ENCODE data around the gene PRAC1.

The PRAC1 gene

GRCh38 chr17:48733632-48734328, 11.5 kb upstream of the PRAC1 start:
- Mint-ChIP-seq H3K27me3 (ENCODE audit: low read depth, poor library complexity) (peaks cover 100% of the 10 kb centered on the region), H3K9me3 (peaks cover 4% of the 10 kb centered on the region), H3K4me1 (peaks cover 41% of the 10 kb centered on the region), H3K36me3 (ENCODE audit: low read depth) (no peaks in the 10 kb centered on the region), H3K4me3 (peak overlapping the region; percentile 19), H3K27ac (no peak overlapping the region)
- DNase-seq, result no peak
- TF ChIP-seq CTCF (IDR thresholded peaks at IDR 0.05), result no peak

- Mint-ChIP-seq H3K27ac (no peak overlapping the region), H3K27me3 (ENCODE audit: low read depth, poor library complexity) (peaks cover 100% of the 10 kb centered on the region), H3K4me3 (peak overlapping the region; percentile 11), H3K4me1 (peaks cover 44% of the 10 kb centered on the region), H3K9me3 (peaks cover 4% of the 10 kb centered on the region), H3K36me3 (ENCODE audit: low read depth) (no peaks in the 10 kb centered on the region)
- peak; percentile 45 for DNase-seq
- TF ChIP-seq CTCF (IDR thresholded peaks at IDR 0.05), result no peak
Measured at GRCh38 chr17:48732688-48733629, 10.6 kb upstream of the PRAC1 start.

GRCh38 chr17:48731355-48731754, 9.0 kb upstream of the PRAC1 start:
- no peak for DNase-seq
- H3K4me1 Mint-ChIP-seq, result peaks cover 44% of the 10 kb centered on the region
- peaks cover 100% of the 10 kb centered on the region for H3K27me3 Mint-ChIP-seq (ENCODE audit: low read depth, poor library complexity)
- H3K27ac Mint-ChIP-seq, result no peak overlapping the region
- peaks cover 1% of the 10 kb centered on the region for H3K9me3 Mint-ChIP-seq
- no peaks in the 10 kb centered on the region for H3K36me3 Mint-ChIP-seq (ENCODE audit: low read depth)
- TF ChIP-seq CTCF (IDR thresholded peaks at IDR 0.05), result no peak
- no peak overlapping the region for H3K4me3 Mint-ChIP-seq

- H3K36me3 Mint-ChIP-seq (ENCODE audit: low read depth), result no peaks in the 10 kb centered on the region
- H3K27ac Mint-ChIP-seq, result peak overlapping the region; percentile 39
- peaks cover 100% of the 10 kb centered on the region for H3K27me3 Mint-ChIP-seq (ENCODE audit: low read depth, poor library complexity)
- no peaks in the 10 kb centered on the region for H3K9me3 Mint-ChIP-seq
- no peak for TF ChIP-seq CTCF (IDR thresholded peaks at IDR 0.05)
- no peak for DNase-seq
- H3K4me1 Mint-ChIP-seq, result peaks cover 50% of the 10 kb centered on the region
- no peak overlapping the region for H3K4me3 Mint-ChIP-seq
Measured at GRCh38 chr17:48730240-48730550, 7.9 kb upstream of the PRAC1 start.

GRCh38 chr17:48729335-48730239, 7.3 kb upstream of the PRAC1 start:
- no peaks in the 10 kb centered on the region for H3K36me3 Mint-ChIP-seq (ENCODE audit: low read depth)

More at GRCh38 chr17:48729335-48730239, 7.3 kb upstream of the PRAC1 start:
- H3K4me3 Mint-ChIP-seq, result peak overlapping the region; percentile 81
- peaks cover 47% of the 10 kb centered on the region for H3K4me1 Mint-ChIP-seq
- H3K27ac Mint-ChIP-seq, result no peak overlapping the region
- H3K9me3 Mint-ChIP-seq, result no peaks in the 10 kb centered on the region
- peaks cover 100% of the 10 kb centered on the region for H3K27me3 Mint-ChIP-seq (ENCODE audit: low read depth, poor library complexity)
- no peak for TF ChIP-seq CTCF (IDR thresholded peaks at IDR 0.05)
- no peak for DNase-seq

Measured in nephron progenitor cell (in vitro differentiated cells).